Central memory CD4-positive, alpha-beta T cell (primary cell): ENCODE results near the gene ATP6V1F.
A peak's percentile ranks its signal among the peaks of the same experiment; 100 is the strongest.
"Not testable (repeated sequence)": the region's sequence is repeated elsewhere in the genome, so short reads cannot be mapped to it uniquely, and the experiment has no call there.

Experiments
- DNase-seq: peaks from one replicate; pipeline ENCODE4 v3.0.0; 2022

Gene ATP6V1F

GRCh38 chr7:128903621-128904361 is 41.1 kb downstream of the ATP6V1F start:
- no peak for DNase-seq

DNA sequence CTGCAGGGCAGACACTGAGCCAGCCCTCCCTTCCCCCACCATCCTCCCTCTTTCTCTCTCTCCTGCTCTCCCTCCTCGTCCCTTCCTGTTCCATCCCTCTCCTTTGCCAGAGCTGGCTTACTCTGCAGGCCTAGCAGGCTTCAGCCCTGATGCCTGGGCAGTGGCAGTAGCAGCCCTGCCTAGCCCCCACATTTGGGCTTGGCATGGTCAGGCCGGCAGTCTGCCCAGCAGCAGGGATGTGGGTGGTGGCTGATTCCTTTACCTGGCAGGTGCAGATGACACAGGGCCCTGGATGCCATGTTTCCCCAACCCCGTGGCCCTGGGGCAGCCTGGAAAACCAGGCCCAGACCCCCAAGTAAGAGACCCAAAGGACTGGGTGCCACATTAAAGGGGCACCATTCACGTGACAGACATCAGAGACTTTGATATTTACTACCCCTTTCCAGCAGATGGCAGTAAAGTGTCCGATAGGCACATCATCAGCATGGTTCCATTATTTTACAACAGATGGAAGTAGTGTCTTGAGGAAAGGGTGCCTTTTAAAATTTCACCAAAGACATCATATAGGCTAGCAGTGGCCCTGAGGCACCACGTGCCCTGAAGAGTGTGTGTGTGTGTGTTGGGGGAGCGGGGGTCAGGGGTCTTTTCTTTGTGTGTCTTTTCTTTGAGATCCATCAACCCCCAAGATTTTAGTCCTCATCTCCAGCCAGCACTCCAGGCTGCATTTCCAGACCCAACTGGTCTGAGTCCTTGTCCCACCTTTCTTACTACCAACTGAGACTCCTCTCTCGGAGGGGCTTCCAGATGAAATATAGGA is 41.9 kb downstream of the ATP6V1F start:
- DNase-seq, result peak; percentile 59

DNA sequence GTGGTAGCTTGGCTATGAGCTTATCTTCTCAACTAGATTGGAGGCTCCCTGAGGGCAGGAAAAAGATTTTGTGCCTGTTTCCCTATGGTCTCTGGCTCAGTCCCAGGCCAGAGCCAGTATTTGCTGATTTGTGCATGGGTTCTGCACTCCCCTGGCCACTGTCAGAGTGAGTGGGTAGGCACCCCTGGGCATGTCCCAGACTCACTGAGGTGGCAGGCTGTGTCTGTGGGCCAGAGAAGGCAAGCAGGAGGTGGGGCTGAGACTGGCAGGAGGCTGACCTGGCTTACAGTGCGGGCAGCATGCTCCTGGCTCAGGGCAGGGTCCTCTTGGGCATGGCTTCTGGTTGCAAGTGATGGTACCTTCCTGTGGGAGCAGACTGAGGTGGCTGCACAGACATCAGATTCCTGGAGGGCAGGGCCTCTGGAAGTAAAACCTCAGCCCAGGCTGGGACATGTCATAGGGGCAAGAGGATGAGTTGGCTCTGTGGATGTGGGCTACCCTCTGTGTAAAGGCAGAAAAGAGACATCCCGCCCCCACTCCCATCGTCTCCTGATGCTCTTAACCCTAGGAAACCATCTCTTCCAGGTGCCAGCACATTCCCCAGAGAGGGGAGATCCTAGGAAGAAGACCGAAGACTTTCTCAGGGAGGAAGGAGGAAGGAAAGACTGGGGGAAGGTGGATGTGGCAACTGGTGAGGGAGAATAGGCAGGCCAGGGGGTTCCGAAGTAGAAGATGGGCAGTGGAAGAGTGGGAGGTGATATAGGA is 43.5 kb downstream of the ATP6V1F start:
- DNase-seq, result no peak

DNA sequence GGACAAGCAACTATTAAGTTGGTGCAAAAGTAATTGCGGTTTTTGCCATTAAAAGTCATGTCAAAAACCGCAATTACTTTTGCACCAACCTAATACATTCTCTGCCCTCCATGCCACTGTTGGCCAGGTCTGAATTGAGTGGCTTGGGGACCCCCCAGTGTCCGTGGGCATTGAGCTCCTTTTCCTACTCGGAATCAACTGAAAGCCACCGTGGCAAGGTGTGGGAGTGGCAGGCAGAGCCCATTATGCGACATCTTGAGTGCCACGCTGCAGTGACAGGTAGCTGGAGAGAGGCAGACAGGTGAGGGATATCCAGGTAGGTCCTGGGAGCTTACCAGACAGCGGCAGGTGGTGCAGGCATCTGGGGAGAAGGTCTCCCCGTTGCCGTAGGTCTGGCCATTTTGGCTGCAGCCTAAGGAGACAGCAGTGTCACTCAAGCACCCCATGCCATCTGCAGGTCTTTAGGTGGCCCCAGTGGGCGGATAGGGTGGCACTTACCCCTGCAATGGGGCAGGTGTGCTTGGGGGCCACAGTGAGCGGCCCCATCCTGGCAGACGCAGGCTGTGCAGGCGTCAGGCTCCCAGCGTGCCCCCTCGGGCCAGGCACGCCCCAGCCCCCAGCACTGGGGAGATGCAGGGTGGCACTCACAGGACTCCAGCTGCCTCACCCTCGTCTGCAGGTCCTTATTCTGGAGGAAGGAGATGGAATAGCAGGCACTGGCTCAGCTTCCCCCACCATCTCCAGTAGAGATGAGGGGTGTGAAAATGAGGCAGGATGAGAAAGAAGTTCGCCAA is 44.3 kb downstream of the ATP6V1F start:
- DNase-seq, result no peak

DNA sequence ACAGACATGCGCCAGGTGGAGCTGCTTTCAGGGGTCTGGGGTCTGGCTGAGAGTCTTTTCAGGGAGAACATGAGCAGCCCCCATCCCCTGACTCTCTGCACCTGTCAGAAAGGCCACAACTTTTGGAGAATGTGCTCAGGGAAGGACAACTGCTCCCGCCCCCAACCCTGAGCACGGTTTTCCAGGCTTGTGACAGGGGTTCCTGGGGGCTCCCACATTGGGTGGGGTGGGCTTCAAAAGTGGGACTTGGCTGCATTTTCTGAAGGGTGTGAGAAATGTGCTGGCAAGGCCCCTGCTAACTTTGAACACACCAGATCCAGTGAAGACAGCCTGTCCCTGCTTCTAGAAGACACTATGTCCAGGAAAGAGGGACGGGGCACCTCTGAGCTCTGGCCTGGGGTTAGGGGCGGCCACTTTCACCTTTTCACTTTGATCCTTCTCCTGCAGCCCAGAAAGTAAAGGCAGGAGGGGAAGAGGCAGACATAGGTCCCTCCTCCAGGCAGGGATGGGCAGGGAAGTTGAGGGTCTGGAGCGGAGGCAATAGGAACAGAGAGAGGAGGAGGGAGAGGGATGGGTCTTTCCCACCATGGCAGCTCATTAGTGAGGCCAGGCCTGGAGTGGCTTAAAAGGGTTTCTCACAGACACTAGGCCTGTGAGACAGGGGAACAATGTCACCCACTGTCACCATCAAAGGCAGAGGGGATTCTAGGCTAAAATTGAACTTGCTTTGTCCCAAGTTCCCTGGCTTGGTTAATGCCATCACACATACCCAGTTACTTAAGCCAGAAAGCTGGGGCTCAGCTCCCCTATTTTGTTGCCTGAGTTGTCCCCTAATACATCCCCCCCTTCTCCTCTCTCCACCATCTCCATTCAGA is 46.3 kb downstream of the ATP6V1F start:
- no peak for DNase-seq

DNA sequence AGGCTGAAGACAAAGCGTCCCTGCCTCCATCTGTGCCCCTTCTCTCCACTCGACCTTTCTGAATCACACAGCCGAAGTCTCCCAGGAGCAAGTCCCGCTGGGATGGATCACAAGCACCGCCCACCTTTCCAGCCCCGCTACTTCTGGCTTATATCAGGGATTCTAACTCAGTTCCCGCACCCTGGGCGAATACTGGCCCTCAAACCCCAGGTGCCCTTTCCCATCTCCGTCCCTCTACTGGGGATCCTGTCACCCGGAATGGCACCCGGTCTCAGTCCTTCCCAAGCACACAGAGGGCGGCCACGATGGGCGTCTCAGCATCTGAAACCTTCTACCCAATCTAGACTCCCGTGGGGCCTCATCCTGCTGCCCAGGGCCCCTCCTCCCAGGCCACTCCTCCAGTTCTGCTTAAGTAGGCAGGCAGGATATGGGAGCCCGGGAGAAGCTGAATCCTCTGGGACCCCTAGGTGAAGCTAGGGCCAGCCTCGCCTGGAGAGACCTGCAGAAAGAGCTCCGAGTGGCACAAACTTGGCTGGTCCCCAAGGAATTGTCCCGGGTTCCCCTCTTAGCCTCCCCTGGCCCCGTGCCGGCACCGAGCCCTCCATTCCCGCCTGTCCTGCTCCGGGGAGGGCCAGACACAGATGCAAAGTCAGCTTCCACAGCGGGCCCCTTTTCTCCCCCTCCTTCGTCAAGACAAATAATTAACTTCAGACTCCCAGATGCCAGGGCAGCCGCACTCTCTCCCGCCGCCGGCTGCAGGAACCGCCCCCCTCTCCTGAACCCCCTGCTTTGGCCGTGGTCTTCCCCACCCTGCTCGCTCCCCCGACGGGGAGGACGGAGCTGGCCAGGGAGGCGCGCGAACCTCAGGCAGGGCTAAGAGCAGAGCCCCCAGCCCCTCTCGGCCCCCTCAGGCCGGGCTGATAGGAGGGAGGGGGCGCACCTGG is 47.2 kb downstream of the ATP6V1F start:
- DNase-seq, result no peak

DNA sequence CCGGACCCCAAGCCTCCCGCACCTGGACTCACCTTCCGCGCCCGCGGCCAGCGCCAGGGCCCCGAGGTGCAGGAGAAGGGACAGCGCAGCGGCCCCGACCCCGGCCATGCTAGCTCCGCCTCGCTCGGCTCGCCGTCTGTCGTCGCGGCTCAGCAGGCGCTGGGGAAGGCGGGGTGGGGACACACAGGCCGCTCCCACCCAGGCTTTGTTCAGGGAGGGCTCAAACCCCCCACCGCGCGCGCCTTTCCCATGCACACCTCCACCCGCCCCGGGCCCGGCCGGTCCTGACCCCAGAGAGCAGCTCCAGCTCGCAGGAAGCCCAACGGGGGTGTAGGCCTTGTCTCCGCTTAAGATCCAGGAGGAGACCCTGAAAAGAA is 47.9 kb downstream of the ATP6V1F start, which contains the start of gene KCP:
Gene KCP, minus strand, starts transcription at position 141 of the 377 bp plus-strand sequence. Its CDS starts 33 bp downstream, at position 108.
- DNase-seq, result no peak

DNA sequence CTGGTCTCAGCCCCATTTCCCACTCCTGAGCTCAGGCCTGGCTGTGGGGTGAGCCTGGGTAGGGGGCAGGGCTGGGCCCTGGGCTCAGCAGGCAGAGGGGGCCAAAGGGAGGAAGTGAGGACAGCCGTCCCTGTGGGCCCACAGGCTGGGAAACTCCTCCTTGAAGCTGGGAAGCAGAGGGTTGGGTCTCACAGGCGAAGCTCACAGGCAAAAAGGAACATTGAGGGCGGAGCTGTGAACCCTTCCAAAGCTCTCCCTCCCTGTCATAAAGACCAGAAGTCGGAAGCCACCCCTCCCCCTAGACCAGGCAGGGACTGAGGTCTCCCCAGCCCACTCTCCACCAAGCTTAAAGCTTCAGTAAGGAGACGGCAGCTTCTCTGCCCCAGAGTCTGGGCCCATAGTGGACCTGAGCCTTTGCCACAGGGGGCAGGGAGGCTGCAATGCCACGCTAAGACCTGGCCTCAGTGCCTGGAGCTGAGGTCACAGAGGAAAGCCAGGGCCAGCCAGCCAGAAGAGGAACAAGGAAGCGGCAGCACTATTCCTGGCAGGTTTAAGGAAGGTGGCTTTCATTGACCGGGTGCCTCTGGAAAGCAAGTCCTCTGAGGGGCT is 48.9 kb downstream of the ATP6V1F start:
- DNase-seq, result no peak

GRCh38 chr7:128912281-128912680 is 49.6 kb downstream of the ATP6V1F start:
- DNase-seq, result no peak

- DNase-seq, result not testable (repeated sequence)
These were observed 50.2 kb downstream of the ATP6V1F start for GRCh38 chr7:128912709-128913495.

DNA sequence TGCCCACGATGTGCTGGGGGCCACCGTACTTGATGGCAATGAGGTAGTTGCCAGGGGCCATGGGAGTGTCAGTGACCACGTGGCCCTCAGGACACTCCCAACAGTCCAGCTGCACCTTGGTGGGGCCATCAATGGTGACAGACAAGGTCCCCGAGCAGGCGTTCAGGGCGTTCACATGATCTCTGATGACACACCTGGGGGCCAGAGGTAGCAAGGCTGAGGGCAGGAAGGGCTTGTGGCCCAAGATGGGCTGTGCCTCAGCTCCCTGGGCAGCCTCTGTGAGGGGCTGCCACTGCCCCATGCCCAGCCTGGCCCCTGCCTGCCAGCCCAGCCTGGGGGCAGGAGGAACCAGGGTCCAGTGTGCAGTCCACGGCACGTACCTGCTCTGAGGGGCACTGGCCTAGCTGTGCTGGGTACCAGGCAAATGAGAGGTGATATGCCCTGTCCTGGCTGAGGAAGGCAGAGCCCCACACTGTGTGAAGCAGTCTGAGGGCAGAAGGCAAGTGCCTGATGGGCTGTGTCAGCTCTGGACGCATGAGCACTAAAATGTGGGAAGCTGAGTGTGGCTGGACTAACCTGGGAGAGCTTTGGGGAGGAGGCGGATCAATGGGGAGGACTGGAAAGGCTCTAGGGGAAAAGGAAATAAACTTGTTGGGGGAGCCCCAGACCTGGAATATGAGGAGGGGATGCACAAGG is 51.4 kb downstream of the ATP6V1F start:
- DNase-seq, result no peak

DNA sequence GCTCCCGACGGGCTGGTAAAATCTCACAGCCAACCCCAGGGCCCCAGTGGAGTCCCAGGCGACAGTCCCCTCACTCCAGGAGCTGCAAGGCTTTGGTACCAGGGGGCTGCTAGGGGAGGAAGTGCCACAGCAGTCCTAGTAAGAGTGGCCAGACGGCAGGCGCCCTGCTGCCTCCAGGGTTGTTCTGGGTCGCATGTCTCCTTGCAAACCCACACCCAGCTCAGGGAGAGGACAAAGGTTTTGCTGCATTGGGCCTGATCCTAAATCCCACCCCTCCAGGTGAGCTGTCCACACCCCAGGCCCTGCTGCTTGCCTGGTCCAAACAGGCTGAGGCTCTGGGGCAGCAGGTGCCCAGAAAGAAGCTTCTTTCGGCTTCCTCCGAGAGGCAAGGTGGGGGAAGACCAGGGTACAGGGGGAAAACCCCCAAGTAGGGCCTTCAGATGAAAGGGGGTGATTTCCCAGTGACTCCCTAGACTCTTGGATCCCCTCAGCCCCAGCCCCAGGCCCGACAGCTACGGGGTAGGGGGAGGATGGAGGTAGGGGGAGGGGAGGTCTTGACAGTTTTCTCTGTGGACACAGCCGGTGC is 52.0 kb downstream of the ATP6V1F start:
- no peak for DNase-seq

DNA sequence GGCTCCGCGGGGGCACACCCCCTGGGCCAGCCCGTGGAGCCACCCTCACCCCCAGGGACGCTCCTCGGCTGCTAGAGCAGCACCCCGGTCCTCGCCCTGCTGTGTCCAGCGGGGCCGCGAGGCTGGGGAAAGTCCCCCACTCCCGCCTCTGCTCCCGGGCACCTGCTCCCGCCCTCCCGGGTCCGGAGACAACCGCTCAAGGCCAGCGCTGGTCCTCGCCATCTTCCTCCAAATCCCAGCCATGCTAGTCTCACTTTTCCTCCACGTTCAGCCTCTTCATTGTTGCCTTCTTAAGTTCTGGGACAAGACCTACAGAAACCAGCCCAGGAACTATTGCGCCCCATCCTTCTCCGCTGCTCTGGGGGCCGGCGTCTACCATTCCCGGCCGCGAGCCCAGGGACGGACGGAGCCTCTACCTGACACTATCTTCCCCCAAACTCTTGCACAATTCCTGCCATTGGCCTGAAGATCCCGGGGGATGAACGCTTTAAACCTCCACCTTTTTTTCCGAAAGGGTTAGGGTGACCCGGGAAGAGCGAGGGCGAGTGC is 52.7 kb downstream of the ATP6V1F start:
- no peak for DNase-seq
